Astrocyte (in vitro differentiated cells and primary cell): ENCODE data around the gene SRP72. TPM values are rescaled to one million over a fixed set of nuclear protein-coding genes. Genes with fewer than 3 reads are reported as not detected.
A peak's percentile ranks its signal among the peaks of the same experiment; 100 is the strongest.

Experiments
- DNase-seq: peaks from one replicate; pipeline ENCODE4 v3.0.0-alpha.2; 2010; ENCODE audit warnings: low read depth
- FAIRE-seq: peaks from 2 replicates; lab custom pipeline; 2011; peaks lifted over from hg19 to GRCh38; lab: Jason Lieb, UNC
- H2AFZ ChIP-seq: 2 replicates; pipeline ENCODE4 v1.6.0; 2012; ENCODE audit warnings: low read depth, low read length, inconsistent platforms
- H3K27ac ChIP-seq: 2 replicates; pipeline ENCODE4 v1.5.1; 2011; ENCODE audit warnings: low read depth, low read length, inconsistent platforms
- H3K27me3 ChIP-seq: 2 replicates; pipeline ENCODE4 v1.6.0; 2011; ENCODE audit warnings: low read length, inconsistent platforms; ENCODE audit not compliant: insufficient read depth
- H3K36me3 ChIP-seq: 2 replicates; pipeline ENCODE4 v1.5.1; 2011; ENCODE audit warnings: low read length, inconsistent platforms; ENCODE audit not compliant: insufficient read depth
- H3K4me1 ChIP-seq: 2 replicates; pipeline ENCODE4 v1.5.1; 2011; ENCODE audit warnings: low read length, inconsistent platforms; ENCODE audit not compliant: insufficient read depth
- H3K4me2 ChIP-seq: 2 replicates; pipeline ENCODE4 v1.6.0; 2012; ENCODE audit warnings: low read length, inconsistent platforms
- H3K4me3 ChIP-seq: 2 replicates; pipeline ENCODE4 v1.5.1; 2011; ENCODE audit warnings: low read depth, mild to moderate bottlenecking, low read length, inconsistent platforms; ENCODE audit not compliant: insufficient read depth
- H3K79me2 ChIP-seq: 2 replicates; pipeline ENCODE4 v1.6.0; 2012; ENCODE audit warnings: mild to moderate bottlenecking, low read length, inconsistent platforms; ENCODE audit not compliant: insufficient read depth
- H3K9ac ChIP-seq: 2 replicates; pipeline ENCODE4 v1.6.0; 2012; ENCODE audit warnings: mild to moderate bottlenecking, low read length, inconsistent platforms
- H3K9me3 ChIP-seq: 2 replicates; pipeline ENCODE4 v1.5.1; 2012; ENCODE audit warnings: low read depth, mild to moderate bottlenecking, low read length, inconsistent platforms; ENCODE audit not compliant: insufficient read depth
- H4K20me1 ChIP-seq: 2 replicates; pipeline ENCODE4 v1.6.0; 2012; ENCODE audit warnings: low read length, inconsistent platforms; ENCODE audit not compliant: insufficient read depth
- H3K27ac Mint-ChIP-seq: one replicate; pipeline ENCODE4 v1.8.0; 2021; ENCODE audit warnings: mild to moderate bottlenecking, mixed read lengths; ENCODE audit not compliant: unreplicated experiment
- H3K27me3 Mint-ChIP-seq: one replicate; pipeline ENCODE4 v1.8.0; 2021; ENCODE audit warnings: low read depth, mixed read lengths; ENCODE audit not compliant: unreplicated experiment
- H3K36me3 Mint-ChIP-seq: one replicate; pipeline ENCODE4 v1.8.0; 2021; ENCODE audit warnings: low read depth, mixed read lengths; ENCODE audit not compliant: unreplicated experiment
- H3K4me1 Mint-ChIP-seq: one replicate; pipeline ENCODE4 v1.8.0; 2021; ENCODE audit warnings: low read depth, mixed read lengths; ENCODE audit not compliant: unreplicated experiment
- H3K4me3 Mint-ChIP-seq: one replicate; pipeline ENCODE4 v1.8.0; 2021; ENCODE audit warnings: mild to moderate bottlenecking, moderate library complexity, mixed read lengths; ENCODE audit not compliant: unreplicated experiment
- H3K9me3 Mint-ChIP-seq: one replicate; pipeline ENCODE4 v1.8.0; 2021; ENCODE audit warnings: mild to moderate bottlenecking, mixed read lengths; ENCODE audit not compliant: unreplicated experiment
- EZH2 ChIP-seq: IDR thresholded peaks from 2 replicates; pipeline ENCODE4 v1.6.1; 2012; ENCODE audit warnings: mild to moderate bottlenecking, low read length, inconsistent platforms; ENCODE audit not compliant: insufficient read depth
- total RNA-seq: library from RNA; stranded (reverse); gene quantifications from 2 replicates; pipeline ENCODE4 v1.2.1, GENCODE V29; 2021
- TF ChIP-seq, protein P1 (sequence below): IDR thresholded peaks from 2 replicates; pipeline ENCODE4 v1.5.1; 2011; ENCODE audit warnings: low read depth, mild to moderate bottlenecking, inconsistent platforms, low read length, moderate library complexity; ENCODE audit not compliant: insufficient read depth

The SRP72 gene
- total RNA-seq, 1 donor from 2014 or later: 145 TPM

GRCh38 chr4:56424697-56425514 is 42.5 kb upstream of the SRP72 start:
- Histone ChIP-seq H3K4me3 (no peak overlapping the region), H3K4me2 (no peak overlapping the region), H2AFZ (no peak overlapping the region), H4K20me1 (peaks cover 6% of the 10 kb centered on the region), H3K79me2 (peaks cover 85% of the 10 kb centered on the region), H3K9me3 (no peaks in the 10 kb centered on the region), H3K36me3 (no peaks in the 10 kb centered on the region), H3K9ac (no peak overlapping the region), H3K27me3 (no peaks in the 10 kb centered on the region), H3K4me1 (no peaks in the 10 kb centered on the region), H3K27ac (no peak overlapping the region)
- TF ChIP-seq, protein P1, sequence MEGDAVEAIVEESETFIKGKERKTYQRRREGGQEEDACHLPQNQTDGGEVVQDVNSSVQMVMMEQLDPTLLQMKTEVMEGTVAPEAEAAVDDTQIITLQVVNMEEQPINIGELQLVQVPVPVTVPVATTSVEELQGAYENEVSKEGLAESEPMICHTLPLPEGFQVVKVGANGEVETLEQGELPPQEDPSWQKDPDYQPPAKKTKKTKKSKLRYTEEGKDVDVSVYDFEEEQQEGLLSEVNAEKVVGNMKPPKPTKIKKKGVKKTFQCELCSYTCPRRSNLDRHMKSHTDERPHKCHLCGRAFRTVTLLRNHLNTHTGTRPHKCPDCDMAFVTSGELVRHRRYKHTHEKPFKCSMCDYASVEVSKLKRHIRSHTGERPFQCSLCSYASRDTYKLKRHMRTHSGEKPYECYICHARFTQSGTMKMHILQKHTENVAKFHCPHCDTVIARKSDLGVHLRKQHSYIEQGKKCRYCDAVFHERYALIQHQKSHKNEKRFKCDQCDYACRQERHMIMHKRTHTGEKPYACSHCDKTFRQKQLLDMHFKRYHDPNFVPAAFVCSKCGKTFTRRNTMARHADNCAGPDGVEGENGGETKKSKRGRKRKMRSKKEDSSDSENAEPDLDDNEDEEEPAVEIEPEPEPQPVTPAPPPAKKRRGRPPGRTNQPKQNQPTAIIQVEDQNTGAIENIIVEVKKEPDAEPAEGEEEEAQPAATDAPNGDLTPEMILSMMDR: peak; percentile 67
- no peak for TF ChIP-seq EZH2
- Mint-ChIP-seq H3K4me1 (peaks cover 3% of the 10 kb centered on the region), H3K27ac (no peak overlapping the region), H3K4me3 (no peak overlapping the region), H3K9me3 (no peaks in the 10 kb centered on the region), H3K36me3 (no peaks in the 10 kb centered on the region), H3K27me3 (no peaks in the 10 kb centered on the region)
- FAIRE-seq: peak; percentile 37
- DNase-seq: no peak

DNA sequence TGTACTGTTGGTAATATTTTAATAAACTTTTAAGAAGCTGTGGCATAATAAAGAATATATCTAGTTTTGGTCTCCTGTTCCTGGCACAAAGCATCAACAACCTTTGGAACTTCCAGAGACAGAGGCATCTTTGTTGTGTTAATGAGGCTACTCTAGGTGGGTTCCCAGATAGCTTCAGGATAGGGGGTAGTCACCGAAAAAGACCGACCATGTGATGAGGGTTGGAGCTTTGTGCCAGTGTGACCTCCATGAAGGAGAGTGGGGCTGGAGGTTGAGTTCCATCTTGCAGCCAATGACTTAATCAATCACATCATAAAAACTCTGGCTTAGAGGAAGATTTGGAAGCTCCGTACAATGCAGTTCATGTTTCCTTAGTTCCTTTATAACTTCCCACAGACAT is 41.9 kb upstream of the SRP72 start:
- H3K9me3 Mint-ChIP-seq: no peaks in the 10 kb centered on the region
- no peak overlapping the region for H3K9ac ChIP-seq
- peaks cover 5% of the 10 kb centered on the region for H4K20me1 ChIP-seq
- H3K4me1 Mint-ChIP-seq: peaks cover 3% of the 10 kb centered on the region
- H3K4me3 Mint-ChIP-seq: no peak overlapping the region
- no peak overlapping the region for H2AFZ ChIP-seq
- no peak overlapping the region for H3K27ac Mint-ChIP-seq
- TF ChIP-seq, protein P1: no peak
- TF ChIP-seq EZH2: no peak
- FAIRE-seq (no peak), DNase-seq (no peak)
- H3K36me3 Mint-ChIP-seq: no peaks in the 10 kb centered on the region
- H3K9me3 ChIP-seq: no peaks in the 10 kb centered on the region
- no peaks in the 10 kb centered on the region for H3K27me3 ChIP-seq
- H3K79me2 ChIP-seq: peaks cover 87% of the 10 kb centered on the region
- H3K36me3 ChIP-seq: no peaks in the 10 kb centered on the region
- no peak overlapping the region for H3K27ac ChIP-seq
- no peak overlapping the region for H3K4me3 ChIP-seq
- H3K4me1 ChIP-seq: no peaks in the 10 kb centered on the region
- H3K4me2 ChIP-seq: no peak overlapping the region
- no peaks in the 10 kb centered on the region for H3K27me3 Mint-ChIP-seq

DNA sequence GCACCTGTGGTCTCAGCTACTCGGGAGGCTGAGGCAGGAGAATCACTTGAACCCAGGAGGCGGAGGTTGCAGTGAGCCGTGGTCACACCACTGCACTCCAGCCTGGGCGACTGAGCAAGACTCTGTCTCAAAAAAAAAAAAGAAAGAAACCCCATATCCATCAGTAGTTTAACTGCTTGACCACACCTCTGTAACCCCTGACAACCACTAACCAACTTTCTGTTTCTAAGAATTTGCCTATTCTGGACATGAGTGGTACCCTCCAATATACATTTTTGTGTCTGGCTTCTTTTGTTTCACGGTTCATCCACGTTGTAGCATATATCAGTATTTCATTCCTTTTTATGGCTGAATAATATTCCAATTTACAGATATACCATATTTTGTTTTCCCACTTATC is 41.1 kb upstream of the SRP72 start:
- Mint-ChIP-seq H3K9me3 (no peaks in the 10 kb centered on the region), H3K27ac (no peak overlapping the region), H3K36me3 (peaks cover 2% of the 10 kb centered on the region), H3K4me3 (no peak overlapping the region), H3K27me3 (no peaks in the 10 kb centered on the region), H3K4me1 (peaks cover 3% of the 10 kb centered on the region)
- DNase-seq (no peak), FAIRE-seq (no peak)
- Histone ChIP-seq H3K79me2 (peaks cover 87% of the 10 kb centered on the region), H3K27me3 (no peaks in the 10 kb centered on the region), H3K4me2 (no peak overlapping the region), H3K36me3 (no peaks in the 10 kb centered on the region), H4K20me1 (peaks cover 5% of the 10 kb centered on the region), H2AFZ (no peak overlapping the region), H3K27ac (no peak overlapping the region), H3K9ac (no peak overlapping the region), H3K4me1 (no peaks in the 10 kb centered on the region), H3K4me3 (no peak overlapping the region), H3K9me3 (no peaks in the 10 kb centered on the region)
- no peak for TF ChIP-seq EZH2
- TF ChIP-seq, protein P1: no peak
